ENCODE results near the gene COQ5. TPM values are rescaled to one million over a fixed set of nuclear protein-coding genes. Genes with fewer than 3 reads are reported as not detected.

The COQ5 gene
- polyA plus RNA-seq, 1 experiment, result 47.1 TPM

GRCh38 chr12:120562906-120563305 lies 33.9 kb upstream of the COQ5 start:
- no peak for DNase-seq (ENCODE audit: low read depth, low spot score)
- CTCF ChIA-PET, result no interaction called here
- H3K4me3 ChIP-seq (ENCODE audit: low read depth, low read length), result no peak overlapping the region
- TF ChIP-seq CTCF (IDR thresholded peaks at IDR 0.05; ENCODE audit: low read depth, low read length), result no peak
- H3K9me3 ChIP-seq (ENCODE audit: control insufficient read depth, insufficient read depth, low read length), result no peaks in the 10 kb centered on the region
- no peak overlapping the region for H3K27ac ChIP-seq (ENCODE audit: low read depth, low read length)
- H3K27me3 ChIP-seq (ENCODE audit: control insufficient read depth, insufficient read depth, low read length), result no peaks in the 10 kb centered on the region
- POLR2A ChIA-PET, result no interaction called here

GRCh38 chr12:120557589-120557988 lies 28.6 kb upstream of the COQ5 start:
- CTCF ChIA-PET, result no interaction called here
- no peak for TF ChIP-seq CTCF (IDR thresholded peaks at IDR 0.05; ENCODE audit: low read depth, low read length)
- DNase-seq (ENCODE audit: low read depth, low spot score), result no peak
- H3K4me3 ChIP-seq (ENCODE audit: low read depth, low read length), result no peak overlapping the region
- POLR2A ChIA-PET, result no interaction called here
- H3K27me3 ChIP-seq (ENCODE audit: control insufficient read depth, insufficient read depth, low read length), result no peaks in the 10 kb centered on the region
- no peaks in the 10 kb centered on the region for H3K9me3 ChIP-seq (ENCODE audit: control insufficient read depth, insufficient read depth, low read length)
- no peak overlapping the region for H3K27ac ChIP-seq (ENCODE audit: low read depth, low read length)

GRCh38 chr12:120554678-120555077 lies 25.7 kb upstream of the COQ5 start:
- H3K9me3 ChIP-seq (ENCODE audit: control insufficient read depth, insufficient read depth, low read length), result no peaks in the 10 kb centered on the region
- ChIA-PET POLR2A (no interaction called here), CTCF (no interaction called here)
- TF ChIP-seq CTCF (IDR thresholded peaks at IDR 0.05; ENCODE audit: low read depth, low read length), result no peak
- no peak for DNase-seq (ENCODE audit: low read depth, low spot score)
- no peaks in the 10 kb centered on the region for H3K27me3 ChIP-seq (ENCODE audit: control insufficient read depth, insufficient read depth, low read length)
- no peak overlapping the region for H3K27ac ChIP-seq (ENCODE audit: low read depth, low read length)
- H3K4me3 ChIP-seq (ENCODE audit: low read depth, low read length), result no peak overlapping the region

- Histone ChIP-seq H3K9me3 (ENCODE audit: control insufficient read depth, insufficient read depth, low read length) (no peaks in the 10 kb centered on the region), H3K27me3 (ENCODE audit: control insufficient read depth, insufficient read depth, low read length) (no peaks in the 10 kb centered on the region), H3K4me3 (ENCODE audit: low read depth, low read length) (no peak overlapping the region), H3K27ac (ENCODE audit: low read depth, low read length) (no peak overlapping the region)
- ChIA-PET POLR2A (no interaction called here), CTCF (no interaction called here)
- no peak for DNase-seq (ENCODE audit: low read depth, low spot score)
- no peak for TF ChIP-seq CTCF (IDR thresholded peaks at IDR 0.05; ENCODE audit: low read depth, low read length)
Observed at GRCh38 chr12:120546050-120546386, 17.1 kb upstream of the COQ5 start.

GRCh38 chr12:120544691-120545090 lies 15.7 kb upstream of the COQ5 start:
- Histone ChIP-seq H3K27me3 (ENCODE audit: control insufficient read depth, insufficient read depth, low read length) (no peaks in the 10 kb centered on the region), H3K27ac (ENCODE audit: low read depth, low read length) (no peak overlapping the region), H3K9me3 (ENCODE audit: control insufficient read depth, insufficient read depth, low read length) (no peaks in the 10 kb centered on the region), H3K4me3 (ENCODE audit: low read depth, low read length) (no peak overlapping the region)
- no peak for DNase-seq (ENCODE audit: low read depth, low spot score)
- POLR2A ChIA-PET, result no interaction called here
- CTCF ChIA-PET, result no interaction called here
- TF ChIP-seq CTCF (IDR thresholded peaks at IDR 0.05; ENCODE audit: low read depth, low read length), result no peak
